ENCODE measurements around the gene UBA1.
A peak's percentile ranks its signal among the peaks of the same experiment; 100 is the strongest.

The UBA1 gene

GRCh38 chrX:47189906-47190305 lies 3.7 kb upstream of the UBA1 start:
- ATAC-seq (no peak), DNase-seq (no peak)

- ATAC-seq (peak; percentile 84), DNase-seq (peak; percentile 81)
Observed at GRCh38 chrX:47190445-47191269, 3.0 kb upstream of the UBA1 start.

GRCh38 chrX:47191331-47191730 lies 2.3 kb upstream of the UBA1 start:
- DNase-seq (peak; percentile 47), ATAC-seq (no peak)

GRCh38 chrX:47191806-47192401 lies 1.7 kb upstream of the UBA1 start:
- ATAC-seq (no peak), DNase-seq (no peak)

GRCh38 chrX:47194194-47194787 lies 662 bp downstream of the UBA1 start:
- no peak for DNase-seq
- ATAC-seq, result no peak

- no peak for ATAC-seq
- DNase-seq, result no peak
Observed at GRCh38 chrX:47196098-47196497, 2.5 kb downstream of the UBA1 start.

GRCh38 chrX:47197526-47197925 lies 3.9 kb downstream of the UBA1 start:
- ATAC-seq (no peak), DNase-seq (no peak)

- DNase-seq, result no peak
- ATAC-seq, result no peak
Observed at GRCh38 chrX:47198026-47198686, 4.5 kb downstream of the UBA1 start.

- ATAC-seq, result no peak
- DNase-seq, result no peak
Observed at GRCh38 chrX:47198687-47199080, 5.1 kb downstream of the UBA1 start.

GRCh38 chrX:47199286-47199685 lies 5.7 kb downstream of the UBA1 start:
- DNase-seq (no peak), ATAC-seq (no peak)

GRCh38 chrX:47200385-47201150 lies 6.9 kb downstream of the UBA1 start:
- ATAC-seq, result no peak
- DNase-seq, result no peak

GRCh38 chrX:47201345-47201944 lies 7.8 kb downstream of the UBA1 start:
- ATAC-seq (no peak), DNase-seq (no peak)

GRCh38 chrX:47202316-47202715 lies 8.7 kb downstream of the UBA1 start:
- DNase-seq, result no peak
- no peak for ATAC-seq

GRCh38 chrX:47202877-47203276 lies 9.2 kb downstream of the UBA1 start:
- no peak for ATAC-seq
- no peak for DNase-seq

GRCh38 chrX:47204970-47205369 lies 11.3 kb downstream of the UBA1 start:
- no peak for DNase-seq
- no peak for ATAC-seq

- ATAC-seq (no peak), DNase-seq (no peak)
Observed at GRCh38 chrX:47206316-47206715, 12.7 kb downstream of the UBA1 start.

GRCh38 chrX:47208108-47208507 lies 14.5 kb downstream of the UBA1 start:
- ATAC-seq (no peak), DNase-seq (no peak)

- no peak for DNase-seq
- ATAC-seq, result no peak
Observed at GRCh38 chrX:47209508-47210238, 16.0 kb downstream of the UBA1 start.

GRCh38 chrX:47210661-47211425 lies 17.2 kb downstream of the UBA1 start:
- DNase-seq, result no peak
- no peak for ATAC-seq

All from stimulated activated naive CD8-positive, alpha-beta T cell treated with anti-CD3 and anti-CD28 coated beads, Interleukin-15, Interleukin-2, amounts not matched to agents 100 U/mL and 50 U/mL, for 24 hours (primary cell).